ENCODE results near the gene VPS33A.

VPS33A gene

GRCh38 chr12:122250536-122250935 lies 15.8 kb downstream of the VPS33A start:
- DNase-seq (ENCODE audit: low spot score) = no peak

- DNase-seq (ENCODE audit: low spot score) = no peak
These were observed 16.2 kb downstream of the VPS33A start for GRCh38 chr12:122250047-122250446.

- DNase-seq (ENCODE audit: low spot score) = no peak
These were observed 20.7 kb downstream of the VPS33A start for GRCh38 chr12:122245553-122245952.

- peak; percentile 32 for DNase-seq (ENCODE audit: low spot score)
These were observed 21.5 kb downstream of the VPS33A start for GRCh38 chr12:122244565-122245371.

- peak; percentile 22 for DNase-seq (ENCODE audit: low spot score)
These were observed 22.3 kb downstream of the VPS33A start for GRCh38 chr12:122243965-122244364.

- no peak for DNase-seq (ENCODE audit: low spot score)
These were observed 27.4 kb downstream of the VPS33A start for GRCh38 chr12:122238861-122239260.

- no peak for DNase-seq (ENCODE audit: low spot score)
These were observed 30.6 kb downstream of the VPS33A start for GRCh38 chr12:122235741-122236140.

GRCh38 chr12:122232691-122233090 lies 33.6 kb downstream of the VPS33A start:
- DNase-seq (ENCODE audit: low spot score) = no peak

- DNase-seq (ENCODE audit: low spot score) = no peak
These were observed 35.5 kb downstream of the VPS33A start for GRCh38 chr12:122230798-122231197.

GRCh38 chr12:122228092-122228491 lies 38.2 kb downstream of the VPS33A start:
- DNase-seq (ENCODE audit: low spot score) = no peak

GRCh38 chr12:122227341-122227740 lies 39.0 kb downstream of the VPS33A start:
- peak; percentile 11 for DNase-seq (ENCODE audit: low spot score)

- no peak for DNase-seq (ENCODE audit: low spot score)
These were observed 39.7 kb downstream of the VPS33A start for GRCh38 chr12:122226366-122227125.

GRCh38 chr12:122225683-122226365 lies 40.5 kb downstream of the VPS33A start, which contains the start of gene DIABLO:
DIABLO (minus strand) TSS chr12:122226052; CDS start chr12:122226014, 38 bp downstream.
- DNase-seq (ENCODE audit: low spot score) = peak; percentile 100

- DNase-seq (ENCODE audit: low spot score) = no peak
These were observed 49.8 kb downstream of the VPS33A start for GRCh38 chr12:122216445-122216844.

- no peak for DNase-seq (ENCODE audit: low spot score)
These were observed 50.5 kb downstream of the VPS33A start for GRCh38 chr12:122215771-122216170.

- no peak for DNase-seq (ENCODE audit: low spot score)
These were observed 58.0 kb downstream of the VPS33A start for GRCh38 chr12:122208073-122208820.

GRCh38 chr12:122207391-122207790 lies 58.9 kb downstream of the VPS33A start:
- no peak for DNase-seq (ENCODE audit: low spot score)

- DNase-seq (ENCODE audit: low spot score) = no peak
These were observed 59.3 kb downstream of the VPS33A start for GRCh38 chr12:122206976-122207375.

- no peak for DNase-seq (ENCODE audit: low spot score)
These were observed 60.0 kb downstream of the VPS33A start for GRCh38 chr12:122206111-122206881.

GRCh38 chr12:122205053-122205925 lies 61.0 kb downstream of the VPS33A start:
- DNase-seq (ENCODE audit: low spot score) = no peak
